A549 (cell line): Measurements from ENCODE around the gene TRAPPC2L. TPM values are rescaled to one million over a fixed set of nuclear protein-coding genes. Genes with fewer than 3 reads are reported as not detected.
A peak's percentile ranks its signal among the peaks of the same experiment; 100 is the strongest.

Experiments used
- ATAC-seq, 2 experiments: fragments of 200-7000 bp in 1 of 2; fragments of >200 bp in 1 of 2; cut with Nextera tagmentation in 1 of 2; cut with Tn5 transposase in 1 of 2; 3 replicates each; pipeline versions ENCODE4 v1.8.0 to v1.9.1; 2018 to 2020; ENCODE audit warnings: mild to moderate bottlenecking in 1 of 2, moderate library complexity in 1 of 2
- CTCF ChIA-PET: fragments of 300-600 bp; sonication (Branson Sonifier 250); formaldehyde crosslinking; extraction: SDS; loops from one replicate; lab custom pipeline; 2021; ENCODE audit warnings: antibody characterized with exemption, inconsistent platforms; lab: Yijun Ruan, JAX
- POLR2A ChIA-PET: fragments of 350-600 bp; formaldehyde crosslinking; extraction: SDS; loops from one replicate; lab custom pipeline; 2021; ENCODE audit warnings: antibody characterized with exemption, inconsistent platforms; lab: Yijun Ruan, JAX
- DNase-seq, 2 experiments: peaks; one replicate each; pipeline versions ENCODE4 v3.0.0 to v3.0.0-alpha.2; 2011 to 2016; ENCODE audit warnings: low read depth in 1 of 2, low spot score in 1 of 2
- FAIRE-seq: peaks from 2 replicates; lab custom pipeline; 2011; peaks lifted over from hg19 to GRCh38; lab: Jason Lieb, UNC
- H3K27ac ChIP-seq, 2 experiments: fragments of >200 bp; sonication (Bioruptor Twin); formaldehyde crosslinking; 3 replicates each; pipeline ENCODE4 v1.5.1; 2016 to 2017
- H3K4me1 ChIP-seq: fragments of >200 bp; sonication (Bioruptor Twin); formaldehyde crosslinking; 3 replicates; pipeline ENCODE4 v1.6.1; 2016
- H3K4me2 ChIP-seq: fragments of >200 bp; sonication (Bioruptor Twin); formaldehyde crosslinking; 3 replicates; pipeline ENCODE4 v1.6.1; 2016
- H3K4me3 ChIP-seq: fragments of >200 bp; sonication (Bioruptor Twin); formaldehyde crosslinking; 3 replicates; pipeline ENCODE4 v1.5.1; 2016
- H3K9me3 ChIP-seq: fragments of >200 bp; sonication (Bioruptor Twin); formaldehyde crosslinking; 3 replicates; pipeline ENCODE4 v1.6.1; 2016
- CBX8 ChIP-seq: fragments of 200-600 bp; sonication (generic); IDR thresholded peaks from 2 replicates; pipeline ENCODE4 v1.6.1; 2016
- CHD2 ChIP-seq: fragments of 150-350 bp; IDR thresholded peaks from 2 replicates; pipeline ENCODE4 v1.6.1; 2014; ENCODE audit warnings: low read length; ENCODE audit not compliant: partially characterized antibody
- E2F6 ChIP-seq: IDR thresholded peaks from 2 replicates; pipeline ENCODE4 v1.6.1; 2012; ENCODE audit warnings: low read depth, borderline replicate concordance
- EHF ChIP-seq: fragments of 250-450 bp; sonication (Bioruptor Pico); IDR thresholded peaks from 2 replicates; pipeline ENCODE4 v1.5.0; 2020; ENCODE audit warnings: mild to moderate bottlenecking
- EP300 ChIP-seq, 2 experiments: fragments of >200 bp; sonication (Bioruptor Twin); formaldehyde crosslinking; IDR thresholded peaks; 2 replicates in 1 of 2; 3 replicates in 1 of 2; pipeline ENCODE4 v1.6.1; 2016 to 2017
- FOSB ChIP-seq: fragments of 250-450 bp; sonication (Bioruptor Pico); IDR thresholded peaks from 2 replicates; pipeline ENCODE4 v1.5.0; 2020; ENCODE audit warnings: mild to moderate bottlenecking, moderate library complexity
- HDAC2 ChIP-seq: fragments of 200-600 bp; sonication (generic); IDR thresholded peaks from 2 replicates; pipeline ENCODE4 v1.6.1; 2016
- HEYL ChIP-seq: fragments of 250-450 bp; sonication (Bioruptor Pico); IDR thresholded peaks from 2 replicates; pipeline ENCODE4 v1.8.0; 2021; ENCODE audit warnings: mild to moderate bottlenecking, moderate library complexity
- HMGXB4 ChIP-seq: fragments of 250-450 bp; sonication (Bioruptor Pico); IDR thresholded peaks from 2 replicates; pipeline ENCODE4 v1.5.0; 2021; ENCODE audit warnings: mild to moderate bottlenecking, moderate library complexity, borderline replicate concordance
- HOXA7 ChIP-seq: fragments of 250-450 bp; sonication (Bioruptor Pico); IDR thresholded peaks from 2 replicates; pipeline ENCODE4 v1.5.0; 2020; ENCODE audit warnings: mild to moderate bottlenecking, moderate library complexity
- HOXB5 ChIP-seq: fragments of 250-450 bp; sonication (Bioruptor Pico); IDR thresholded peaks from 2 replicates; pipeline ENCODE4 v1.5.0; 2020; ENCODE audit warnings: mild to moderate bottlenecking, moderate library complexity
- JUNB ChIP-seq: fragments of >200 bp; sonication (Bioruptor Twin); formaldehyde crosslinking; IDR thresholded peaks from 2 replicates; pipeline ENCODE4 v1.6.1; 2016
- KDM1A ChIP-seq: fragments of 200-600 bp; sonication (generic); IDR thresholded peaks from 2 replicates; pipeline ENCODE4 v1.6.1; 2016; ENCODE audit warnings: low read depth, mild to moderate bottlenecking
- MAZ ChIP-seq: fragments of 150-350 bp; IDR thresholded peaks from 2 replicates; pipeline ENCODE4 v1.6.1; 2014; ENCODE audit warnings: antibody characterized with exemption, low read depth, low read length, borderline replicate concordance
- NFE2L2 ChIP-seq: fragments of 150-350 bp; conservative IDR thresholded peaks from 2 replicates; pipeline ENCODE4 v1.6.1; 2014; ENCODE audit warnings: low read length
- PHF8 ChIP-seq: fragments of 200-600 bp; sonication (generic); IDR thresholded peaks from 2 replicates; pipeline ENCODE4 v1.6.1; 2016; ENCODE audit warnings: low read depth, mild to moderate bottlenecking, antibody characterized with exemption, moderate library complexity, borderline replicate concordance
- POLR2A ChIP-seq: IDR thresholded peaks from 2 replicates; pipeline ENCODE4 v1.6.1; 2012; ENCODE audit warnings: mild to moderate bottlenecking, low read length
- RAD21 ChIP-seq, 2 experiments: fragments of >200 bp in 1 of 2; sonication (Bioruptor Twin) in 1 of 2; formaldehyde crosslinking in 1 of 2; IDR thresholded peaks in 1 of 2; conservative IDR thresholded peaks in 1 of 2; 2 replicates in 1 of 2; 3 replicates in 1 of 2; pipeline ENCODE4 v1.6.1; 2012 to 2018; ENCODE audit warnings: inconsistent platforms in 1 of 2
- SMC3 ChIP-seq: fragments of >200 bp; sonication (Bioruptor Twin); formaldehyde crosslinking; IDR thresholded peaks from 3 replicates; pipeline ENCODE4 v1.6.1; 2018; ENCODE audit warnings: inconsistent platforms
- TFCP2L1 ChIP-seq: fragments of 250-450 bp; sonication (Bioruptor Pico); IDR thresholded peaks from 2 replicates; pipeline ENCODE4 v1.5.0; 2021; ENCODE audit warnings: mild to moderate bottlenecking
- TP53 ChIP-seq: fragments of 250-450 bp; sonication (Bioruptor Pico); IDR thresholded peaks from 2 replicates; pipeline ENCODE4 v1.5.0; 2021; ENCODE audit warnings: mild to moderate bottlenecking, moderate library complexity
- ZFP36 ChIP-seq: fragments of 450-650 bp; IDR thresholded peaks from 2 replicates; pipeline ENCODE4 v1.6.1; 2014; ENCODE audit warnings: borderline replicate concordance; ENCODE audit not compliant: partially characterized antibody
- WGBS: methylation state at CpG from one replicate; pipeline ENCODE4 v1.1.6; 2017; ENCODE audit errors: missing lambda C conversion rate; 5-methylcytosine and 5-hydroxymethylcytosine counted together
- polyA plus RNA-seq, 4 experiments: library from polyadenylated mRNA; depleted of rRNA in 3 of 4; stranded (reverse); fragments of >200 nt; fragmentation: RNase III in 1 of 4; extraction: RNeasy Plus Mini Kit Qiagen cat#74134 plus additional on column Dnase treatment in 1 of 4; gene quantifications; 2 replicates in 3 of 4; 3 replicates in 1 of 4; pipeline ENCODE4 v1.2.3, GENCODE V29; 2011 to 2017
- TF ChIP-seq, protein P1 (sequence below): IDR thresholded peaks from 2 replicates; pipeline ENCODE4 v1.6.1; 2012
- TF ChIP-seq, protein P2 (sequence below): fragments of 200-600 bp; sonication (generic); IDR thresholded peaks from 2 replicates; pipeline ENCODE4 v1.6.1; 2016; ENCODE audit warnings: antibody characterized with exemption, mild to moderate bottlenecking, moderate library complexity

TRAPPC2L gene
- polyA plus RNA-seq, 2 of the 4 experiments (the other 2 are of a cell fraction) = 70.3 to 80.2 TPM

GRCh38 chr16:88839026-88839529 lies 17.8 kb upstream of the TRAPPC2L start:
- ATAC-seq (0 out of 6 replicates have a peak, but pooled peaks of 1 of the 2 experiments have one; percentile 5), FAIRE-seq (no peak), DNase-seq (peak in 1 of 2 experiments; percentile 58)
- H3K4me1 ChIP-seq = no peaks in the 10 kb centered on the region
- 97% methylated on average over 28 of the region's 39 CpGs for WGBS
- TF ChIP-seq HEYL (CRISPR knock-in tag) (no peak), NFE2L2 (no peak), SMC3 (no peak), TP53 (CRISPR knock-in tag) (no peak)
- TF ChIP-seq, protein P1, sequence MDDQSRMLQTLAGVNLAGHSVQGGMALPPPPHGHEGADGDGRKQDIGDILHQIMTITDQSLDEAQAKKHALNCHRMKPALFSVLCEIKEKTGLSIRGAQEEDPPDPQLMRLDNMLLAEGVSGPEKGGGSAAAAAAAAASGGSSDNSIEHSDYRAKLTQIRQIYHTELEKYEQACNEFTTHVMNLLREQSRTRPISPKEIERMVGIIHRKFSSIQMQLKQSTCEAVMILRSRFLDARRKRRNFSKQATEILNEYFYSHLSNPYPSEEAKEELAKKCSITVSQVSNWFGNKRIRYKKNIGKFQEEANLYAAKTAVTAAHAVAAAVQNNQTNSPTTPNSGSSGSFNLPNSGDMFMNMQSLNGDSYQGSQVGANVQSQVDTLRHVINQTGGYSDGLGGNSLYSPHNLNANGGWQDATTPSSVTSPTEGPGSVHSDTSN = no peak
- ChIA-PET CTCF (interaction anchor here (0.7 to 2.3 kb wide), 4 partner anchors 9 to 23 kb away, joined by 3 to 8 read pairs (median 6); partner anchors contain the start of genes GALNS and TRAPPC2L), POLR2A (no interaction called here)
- no peak overlapping the region for H3K4me2 ChIP-seq
- H3K9me3 ChIP-seq = no peaks in the 10 kb centered on the region
- no peak overlapping the region for H3K4me3 ChIP-seq
- H3K27ac ChIP-seq = no peak overlapping the region

- no peak for DNase-seq
- FAIRE-seq = no peak
- CTCF ChIA-PET = interaction anchor here (0.7 to 2.3 kb wide), 6 partner anchors 8 to 102 kb away, joined by 3 to 8 read pairs (median 4); partner anchors contain the start of genes GALNS and TRAPPC2L
Measured at GRCh38 chr16:88839745-88840599, 17.0 kb upstream of the TRAPPC2L start.

GRCh38 chr16:88840600-88841215 lies 16.2 kb upstream of the TRAPPC2L start:
- no peak for ATAC-seq
- no peak overlapping the region for H3K4me3 ChIP-seq
- CTCF ChIA-PET = interaction anchor here (0.7 to 2.2 kb wide), 4 partner anchors 16 to 103 kb away, joined by 3 to 8 read pairs (median 4); partner anchors contain the start of genes GALNS and TRAPPC2L
- no peak overlapping the region for H3K27ac ChIP-seq
- H3K4me1 ChIP-seq = no peaks in the 10 kb centered on the region
- no peak for FAIRE-seq
- WGBS = 95% methylated on average over 22 of the region's 30 CpGs
- POLR2A ChIA-PET = no interaction called here
- no peak for DNase-seq
- H3K4me2 ChIP-seq = no peak overlapping the region
- H3K9me3 ChIP-seq = no peaks in the 10 kb centered on the region
- TF ChIP-seq CBX8 (no peak), HOXB5 (CRISPR knock-in tag) (no peak), FOSB (CRISPR knock-in tag) (no peak), EHF (no peak), TP53 (CRISPR knock-in tag) (no peak), MAZ (no peak), E2F6 (no peak), JUNB (no peak), HOXA7 (no peak), TFCP2L1 (no peak), KDM1A (no peak), HDAC2 (no peak), PHF8 (no peak), HMGXB4 (CRISPR knock-in tag) (no peak), CHD2 (no peak), POLR2A (no peak), RAD21 (conservative IDR thresholded peaks at IDR 0.05 in 1 of 2, IDR thresholded peaks at IDR 0.05 in 1 of 2) (no peak)
- TF ChIP-seq, protein P1 = no peak
- TF ChIP-seq, protein P2, sequence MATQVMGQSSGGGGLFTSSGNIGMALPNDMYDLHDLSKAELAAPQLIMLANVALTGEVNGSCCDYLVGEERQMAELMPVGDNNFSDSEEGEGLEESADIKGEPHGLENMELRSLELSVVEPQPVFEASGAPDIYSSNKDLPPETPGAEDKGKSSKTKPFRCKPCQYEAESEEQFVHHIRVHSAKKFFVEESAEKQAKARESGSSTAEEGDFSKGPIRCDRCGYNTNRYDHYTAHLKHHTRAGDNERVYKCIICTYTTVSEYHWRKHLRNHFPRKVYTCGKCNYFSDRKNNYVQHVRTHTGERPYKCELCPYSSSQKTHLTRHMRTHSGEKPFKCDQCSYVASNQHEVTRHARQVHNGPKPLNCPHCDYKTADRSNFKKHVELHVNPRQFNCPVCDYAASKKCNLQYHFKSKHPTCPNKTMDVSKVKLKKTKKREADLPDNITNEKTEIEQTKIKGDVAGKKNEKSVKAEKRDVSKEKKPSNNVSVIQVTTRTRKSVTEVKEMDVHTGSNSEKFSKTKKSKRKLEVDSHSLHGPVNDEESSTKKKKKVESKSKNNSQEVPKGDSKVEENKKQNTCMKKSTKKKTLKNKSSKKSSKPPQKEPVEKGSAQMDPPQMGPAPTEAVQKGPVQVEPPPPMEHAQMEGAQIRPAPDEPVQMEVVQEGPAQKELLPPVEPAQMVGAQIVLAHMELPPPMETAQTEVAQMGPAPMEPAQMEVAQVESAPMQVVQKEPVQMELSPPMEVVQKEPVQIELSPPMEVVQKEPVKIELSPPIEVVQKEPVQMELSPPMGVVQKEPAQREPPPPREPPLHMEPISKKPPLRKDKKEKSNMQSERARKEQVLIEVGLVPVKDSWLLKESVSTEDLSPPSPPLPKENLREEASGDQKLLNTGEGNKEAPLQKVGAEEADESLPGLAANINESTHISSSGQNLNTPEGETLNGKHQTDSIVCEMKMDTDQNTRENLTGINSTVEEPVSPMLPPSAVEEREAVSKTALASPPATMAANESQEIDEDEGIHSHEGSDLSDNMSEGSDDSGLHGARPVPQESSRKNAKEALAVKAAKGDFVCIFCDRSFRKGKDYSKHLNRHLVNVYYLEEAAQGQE = no peak

More at GRCh38 chr16:88839745-88840599, 17.0 kb upstream of the TRAPPC2L start:
- no peak overlapping the region for H3K4me2 ChIP-seq
- H3K9me3 ChIP-seq = no peaks in the 10 kb centered on the region
- 93% methylated on average over 20 of the region's 24 CpGs for WGBS
- POLR2A ChIA-PET = no interaction called here
- no peak for ATAC-seq
- no peak overlapping the region for H3K4me3 ChIP-seq
- no peak overlapping the region for H3K27ac ChIP-seq
- H3K4me1 ChIP-seq = no peaks in the 10 kb centered on the region
- TF ChIP-seq ZFP36 (peak; percentile 78), EP300 (IDR thresholded peaks at IDR 0.05) (no peak)
